Adrenal gland (tissue), 12 donors: ENCODE results near the gene CENPM. TPM values are rescaled to one million over a fixed set of nuclear protein-coding genes. Genes with fewer than 3 reads are reported as not detected.

ENCODE experiments used
- DNase-seq, 7 donors: peaks; one replicate each; pipeline ENCODE4 v3.0.0-alpha.2; 2019 to 2020
- H3K27ac ChIP-seq, 5 donors: fragments of 200-600 bp; sonication (generic) in 4 of 5; 1 replicate in 3 of 5; 2 replicates in 2 of 5; pipeline versions ENCODE4 v1.5.1 to v1.8.0; 2016 to 2020; ENCODE audit warnings: mild to moderate bottlenecking in 1 of 5
- H3K27me3 ChIP-seq: fragments of 200-600 bp; 2 replicates; pipeline ENCODE4 v1.8.0; 2021
- H3K36me3 ChIP-seq, 2 donors: fragments of 200-600 bp; replicated peaks in 1 of 2; 1 replicate in 1 of 2; 2 replicates in 1 of 2; pipeline versions ENCODE4 v1.5.1 to v1.8.0; 2018 to 2022
- H3K4me1 ChIP-seq, 2 donors: fragments of 200-600 bp; replicated peaks in 1 of 2; 1 replicate in 1 of 2; 2 replicates in 1 of 2; pipeline versions ENCODE4 v1.5.1 to v1.8.0; 2018 to 2021
- H3K4me3 ChIP-seq, 4 donors: fragments of 200-600 bp; sonication (generic) in 3 of 4; one replicate each; pipeline ENCODE4 v1.5.1; 2016 to 2018
- H3K9me3 ChIP-seq, 3 donors: fragments of 200-600 bp; sonication (generic) in 1 of 3; replicated peaks in 1 of 3; 1 replicate in 2 of 3; 2 replicates in 1 of 3; pipeline versions ENCODE4 v1.5.1 to v1.8.0; 2016 to 2021
- POLR2A ChIP-seq, 2 donors: fragments of 450-650 bp; IDR thresholded peaks; one replicate each; pipeline ENCODE4 v1.6.1; 2017; ENCODE audit warnings: antibody characterized with exemption in 2 of 2, mild to moderate bottlenecking in 2 of 2, moderate library complexity in 1 of 2
- WGBS, 4 donors: extraction: QIAGEN DNeasy Blood & Tissue Kit in 2 of 4; methylation state at CpG; one replicate each; pipeline versions ENCODE4 v1.1.5 to v1.1.7; 2013 to 2017; 5-methylcytosine and 5-hydroxymethylcytosine counted together
- intact Hi-C, 2 donors: fragments of 100-400 bp; cut with DNase I; formaldehyde crosslinking; loops; one replicate each; pipeline versions ENCODE4 v1.14.1 to v1.15.0; 2022 to 2023
- polyA plus RNA-seq, 3 donors: library from polyadenylated mRNA; stranded (reverse); fragments of 200-250 nt in 2 of 3; fragments of 350-450 nt in 1 of 3; fragmentation: Illumina TruSeq in 1 of 3; extraction: RNeasy Lipid Tissue Mini Kit (QIAGEN cat#74804) in 1 of 3; gene quantifications; one replicate each; pipeline ENCODE4 v1.2.3, GENCODE V29; 2013 to 2014
- total RNA-seq, 9 donors: library from RNA; depleted of rRNA in 4 of 9; stranded (reverse); fragments of >200 nt in 4 of 9; fragments of 120-200 nt in 1 of 9; fragmentation: NEBNext Ultra II Directional in 1 of 9; extraction: Animal tissue kit (Norgen Biotek cat#: 25700) in 1 of 9; gene quantifications; one replicate each; pipeline versions ENCODE4 v1.1.0 to v1.2.4, GENCODE V29; 2013 to 2023
- TF ChIP-seq, protein P1 (sequence below), 6 experiments: fragments of 450-650 bp in 4 of 6; fragments of 200-600 bp in 2 of 6; sonication (generic) in 1 of 6; IDR thresholded peaks; 1 replicate in 5 of 6; 2 replicates in 1 of 6; pipeline versions ENCODE4 v1.5.1 to v1.8.0; 2016 to 2021; ENCODE audit warnings: antibody characterized with exemption in 6 of 6, mild to moderate bottlenecking in 2 of 6, moderate library complexity in 1 of 6
- donor health status: healthy with polysubstance abuse.
- donor health status: Bipolar disorder and iron deficiency.
- donor health status: DM: yes; HTN: yes; CAD: no.
- donor health status: DM: no; HTN: no; CAD: no.
- donor health status: DM: no; HTN: no; CAD: no.
- donor health status: DM: yes; HTN: yes; CAD: no.

The CENPM gene
- total and polyA plus RNA-seq, 12 donors, result 0.88 to 9.2 (median 1.7) TPM; not detected in 1

- Histone ChIP-seq H3K27ac (peak overlapping the region in 1 of 5 donors; percentile 83), H3K4me1 (no peaks in the 10 kb centered on the region), H3K9me3 (no peaks in the 10 kb centered on the region), H3K4me3 (no peak overlapping the region), H3K36me3 (peaks cover 0 to 96% of the 10 kb centered on the region in 2 donors), H3K27me3 (no peaks in the 10 kb centered on the region)
- intact Hi-C loops, result no loop called here
- WGBS, 4 donors, result 91 to 100% (median 93%) methylated on average over 4 to 7 of the region's 7 CpGs
- DNase-seq, result no peak
- no peak for TF ChIP-seq POLR2A (IDR thresholded peaks at IDR 0.05)
- TF ChIP-seq, protein P1, sequence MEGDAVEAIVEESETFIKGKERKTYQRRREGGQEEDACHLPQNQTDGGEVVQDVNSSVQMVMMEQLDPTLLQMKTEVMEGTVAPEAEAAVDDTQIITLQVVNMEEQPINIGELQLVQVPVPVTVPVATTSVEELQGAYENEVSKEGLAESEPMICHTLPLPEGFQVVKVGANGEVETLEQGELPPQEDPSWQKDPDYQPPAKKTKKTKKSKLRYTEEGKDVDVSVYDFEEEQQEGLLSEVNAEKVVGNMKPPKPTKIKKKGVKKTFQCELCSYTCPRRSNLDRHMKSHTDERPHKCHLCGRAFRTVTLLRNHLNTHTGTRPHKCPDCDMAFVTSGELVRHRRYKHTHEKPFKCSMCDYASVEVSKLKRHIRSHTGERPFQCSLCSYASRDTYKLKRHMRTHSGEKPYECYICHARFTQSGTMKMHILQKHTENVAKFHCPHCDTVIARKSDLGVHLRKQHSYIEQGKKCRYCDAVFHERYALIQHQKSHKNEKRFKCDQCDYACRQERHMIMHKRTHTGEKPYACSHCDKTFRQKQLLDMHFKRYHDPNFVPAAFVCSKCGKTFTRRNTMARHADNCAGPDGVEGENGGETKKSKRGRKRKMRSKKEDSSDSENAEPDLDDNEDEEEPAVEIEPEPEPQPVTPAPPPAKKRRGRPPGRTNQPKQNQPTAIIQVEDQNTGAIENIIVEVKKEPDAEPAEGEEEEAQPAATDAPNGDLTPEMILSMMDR (IDR thresholded peaks at IDR 0.05), result no peak
Observed at GRCh38 chr22:41902016-41902415, 44.9 kb downstream of the CENPM start.

GRCh38 chr22:41900652-41901312 is 46.2 kb downstream of the CENPM start:
- Histone ChIP-seq H3K27me3 (no peaks in the 10 kb centered on the region), H3K9me3 (no peaks in the 10 kb centered on the region), H3K36me3 (peaks cover 0 to 98% of the 10 kb centered on the region in 2 donors), H3K27ac (no peak overlapping the region), H3K4me1 (no peaks in the 10 kb centered on the region), H3K4me3 (no peak overlapping the region)
- no peak for TF ChIP-seq POLR2A (IDR thresholded peaks at IDR 0.05)
- TF ChIP-seq, protein P1 (IDR thresholded peaks at IDR 0.05), result no peak
- DNase-seq, result no peak
- WGBS, 4 donors, result 91 to 95% (median 94%) methylated on average over 3 to 8 of the region's 8 CpGs
- intact Hi-C loops, result no loop called here

GRCh38 chr22:41899992-41900651 is 46.8 kb downstream of the CENPM start:
- Histone ChIP-seq H3K27me3 (no peaks in the 10 kb centered on the region), H3K36me3 (peaks cover 0 to 98% of the 10 kb centered on the region in 2 donors), H3K27ac (peak overlapping the region in 1 of 5 donors; percentile 13), H3K4me3 (no peak overlapping the region), H3K4me1 (no peaks in the 10 kb centered on the region), H3K9me3 (no peaks in the 10 kb centered on the region)
- WGBS, 4 donors, result 73 to 78% (median 75%) methylated on average over 7 to 13 of the region's 13 CpGs
- peak in 1 of 7 donors; percentile 8 for DNase-seq
- TF ChIP-seq POLR2A (IDR thresholded peaks at IDR 0.05), result no peak
- TF ChIP-seq, protein P1 (IDR thresholded peaks at IDR 0.05), result no peak
- intact Hi-C loops, result no loop called here

DNA sequence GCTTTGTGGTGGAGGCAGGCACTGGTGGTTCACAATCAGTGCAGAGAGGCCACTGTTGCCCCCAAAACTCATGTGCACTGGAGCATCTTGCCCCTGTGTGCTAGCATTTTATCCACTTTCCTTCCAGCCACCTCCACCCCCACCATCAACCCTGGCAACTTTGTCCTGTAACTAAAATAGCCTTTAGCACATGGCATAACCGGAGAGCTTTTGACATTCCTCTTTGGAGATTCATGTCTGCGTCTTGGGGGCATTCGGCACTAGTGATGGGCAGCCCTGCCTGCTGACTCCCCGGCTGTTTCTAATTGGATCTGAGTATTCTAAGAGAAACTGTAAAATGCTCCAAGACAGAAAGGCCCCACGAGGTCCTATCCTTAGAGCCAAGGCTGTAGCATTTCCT is 47.8 kb downstream of the CENPM start:
- Histone ChIP-seq H3K4me1 (peaks cover 8% of the 10 kb centered on the region in 2 donors), H3K27ac (no peak overlapping the region), H3K4me3 (no peak overlapping the region), H3K27me3 (no peaks in the 10 kb centered on the region), H3K9me3 (no peaks in the 10 kb centered on the region), H3K36me3 (peaks cover 0 to 98% of the 10 kb centered on the region in 2 donors)
- DNase-seq, result no peak
- no peak for TF ChIP-seq POLR2A (IDR thresholded peaks at IDR 0.05)
- TF ChIP-seq, protein P1 (IDR thresholded peaks at IDR 0.05), result no peak
- WGBS, 4 donors, result 79 to 86% (median 84%) methylated on average over 5 of the region's 5 CpGs
- intact Hi-C loops, result no loop called here
